HG03575 (cell line): ENCODE results near the gene DPT.
"Not testable (repeated sequence)": the region's sequence is repeated elsewhere in the genome, so short reads cannot be mapped to it uniquely, and the experiment has no call there.

ENCODE experiments used
- ATAC-seq: cut with Tn5 transposase; IDR thresholded peaks from one replicate; pipeline ENCODE4 v1.9.1; 2021; ENCODE audit not compliant: unreplicated experiment, insufficient number of reproducible peaks, low FRiP score; ENCODE audit errors: extremely low read depth

The DPT gene

DNA sequence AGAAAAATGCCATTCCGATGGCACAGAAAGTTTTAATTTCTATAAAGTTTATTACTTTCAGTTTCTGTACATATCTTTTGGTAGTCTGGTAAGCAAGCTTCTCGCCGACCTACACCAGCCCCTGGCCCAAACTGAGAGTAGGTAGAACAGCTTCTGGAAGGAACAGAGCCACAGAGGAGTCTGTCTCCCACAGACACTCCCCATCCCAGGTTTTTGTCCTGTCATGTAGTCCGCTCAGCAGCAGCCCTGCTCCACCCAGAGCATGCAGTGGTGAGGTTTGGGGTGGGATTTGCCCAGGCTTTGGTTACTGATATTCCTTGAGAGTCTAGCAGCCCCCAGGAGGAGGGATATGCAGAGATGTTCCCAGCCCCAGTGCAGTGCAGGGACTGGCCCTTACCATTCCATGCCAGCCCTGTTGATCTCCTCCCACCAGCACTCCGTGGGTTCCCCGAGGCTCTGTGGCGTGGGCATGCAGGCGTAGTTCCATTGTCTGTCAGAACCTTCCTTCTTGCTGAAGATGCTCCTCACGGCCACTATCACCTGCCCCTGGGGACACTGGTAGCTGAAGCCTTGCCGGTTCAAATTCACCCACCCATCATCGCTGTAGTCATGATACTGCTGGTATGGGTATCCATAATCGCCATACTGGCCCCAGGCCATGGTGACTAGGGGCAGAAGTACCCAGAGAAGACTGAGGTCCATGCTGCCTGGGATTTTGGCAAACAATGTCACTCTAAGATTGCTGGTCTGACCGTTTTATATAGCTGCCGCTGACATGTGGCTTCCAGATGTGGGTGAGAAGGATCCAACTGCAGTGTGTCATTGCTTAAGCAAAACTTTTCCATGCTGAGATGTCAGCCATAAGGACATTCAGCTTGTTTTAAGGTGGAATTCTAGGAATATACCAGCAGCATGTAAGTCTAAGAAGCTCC, at the start of gene DPT:
Gene DPT (minus strand): TSS at position 734 of the 932 bp plus-strand sequence. CDS start 32 bp downstream, at position 702.
- ATAC-seq: no peak

DNA sequence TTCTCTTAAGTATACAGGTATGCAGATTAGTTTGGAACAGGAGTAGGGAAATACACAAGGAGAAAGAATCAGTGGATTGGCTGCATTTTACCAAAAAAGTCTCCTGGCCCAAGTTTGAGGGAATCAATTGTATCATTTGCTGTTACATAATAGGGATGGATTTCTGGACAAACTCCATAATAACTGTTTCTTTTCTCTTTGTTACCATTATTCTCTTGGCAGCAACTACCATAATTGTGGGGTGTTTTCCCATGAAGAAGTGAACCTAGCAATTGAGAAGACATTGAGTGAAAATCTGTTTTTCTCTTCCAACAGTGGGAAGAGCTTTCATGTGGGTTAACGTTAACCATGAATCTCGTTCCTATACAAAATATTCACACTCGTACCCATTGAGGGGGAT, 46.4 kb upstream of the DPT start:
- ATAC-seq: no peak

- ATAC-seq: no peak
Measured at GRCh38 chr1:168774241-168774640, 45.2 kb upstream of the DPT start.

DNA sequence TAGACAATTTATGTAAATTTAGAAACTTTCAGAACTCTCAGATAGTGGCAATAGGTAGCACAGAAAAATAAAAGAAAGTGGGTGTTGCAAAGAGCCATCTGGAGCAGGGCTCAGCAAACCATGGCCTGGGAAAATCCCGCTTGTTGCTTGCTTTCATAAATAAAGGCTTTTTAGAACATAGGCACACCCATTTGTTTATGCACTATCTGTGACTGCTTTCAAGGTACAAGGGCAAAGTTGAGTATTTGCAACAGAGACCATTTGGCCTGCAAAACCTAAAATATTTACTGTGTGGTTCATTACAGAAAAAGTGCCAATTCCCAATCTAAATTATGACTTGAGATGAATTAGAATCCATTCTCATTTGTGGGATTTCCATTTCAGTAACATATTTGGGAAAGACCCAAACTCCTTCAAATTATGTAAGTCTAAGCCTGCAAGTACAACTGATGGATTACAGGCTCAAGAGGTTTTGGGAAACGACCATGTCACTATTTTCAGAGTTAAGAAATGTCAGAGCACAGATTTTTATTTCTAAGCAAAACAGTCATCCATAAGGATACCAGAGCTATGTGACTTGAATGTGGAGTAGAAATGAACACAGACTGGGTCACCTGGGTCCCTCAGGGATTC, 43.5 kb upstream of the DPT start:
- ATAC-seq: no peak

DNA sequence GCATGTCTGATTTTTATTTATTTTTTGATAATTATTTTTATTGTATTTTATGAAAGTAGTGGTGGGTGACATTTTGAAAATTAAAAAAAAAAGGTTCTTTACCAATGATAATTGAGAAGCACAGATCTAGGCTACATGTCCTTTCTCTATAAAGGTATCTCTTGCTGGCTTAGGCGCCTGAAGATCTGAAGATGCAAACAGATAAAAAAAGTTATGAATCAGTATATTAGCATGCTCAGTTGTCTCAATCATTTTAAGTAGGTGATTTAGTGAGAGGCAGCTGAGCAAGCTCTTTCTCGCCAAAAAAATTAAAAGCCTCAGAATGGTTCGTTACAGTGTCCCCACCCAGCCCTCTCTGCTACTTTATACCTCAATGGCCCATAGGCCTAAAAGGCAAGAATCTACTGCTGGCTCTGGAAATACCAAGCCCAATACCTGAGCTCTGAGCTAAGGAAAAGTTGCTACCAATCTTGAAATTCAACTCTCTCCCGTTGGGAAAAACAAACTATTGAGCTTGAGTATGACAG, 42.2 kb upstream of the DPT start:
- ATAC-seq: no peak

GRCh38 chr1:168769893-168770292, 40.9 kb upstream of the DPT start:
- ATAC-seq: not testable (repeated sequence)

DNA sequence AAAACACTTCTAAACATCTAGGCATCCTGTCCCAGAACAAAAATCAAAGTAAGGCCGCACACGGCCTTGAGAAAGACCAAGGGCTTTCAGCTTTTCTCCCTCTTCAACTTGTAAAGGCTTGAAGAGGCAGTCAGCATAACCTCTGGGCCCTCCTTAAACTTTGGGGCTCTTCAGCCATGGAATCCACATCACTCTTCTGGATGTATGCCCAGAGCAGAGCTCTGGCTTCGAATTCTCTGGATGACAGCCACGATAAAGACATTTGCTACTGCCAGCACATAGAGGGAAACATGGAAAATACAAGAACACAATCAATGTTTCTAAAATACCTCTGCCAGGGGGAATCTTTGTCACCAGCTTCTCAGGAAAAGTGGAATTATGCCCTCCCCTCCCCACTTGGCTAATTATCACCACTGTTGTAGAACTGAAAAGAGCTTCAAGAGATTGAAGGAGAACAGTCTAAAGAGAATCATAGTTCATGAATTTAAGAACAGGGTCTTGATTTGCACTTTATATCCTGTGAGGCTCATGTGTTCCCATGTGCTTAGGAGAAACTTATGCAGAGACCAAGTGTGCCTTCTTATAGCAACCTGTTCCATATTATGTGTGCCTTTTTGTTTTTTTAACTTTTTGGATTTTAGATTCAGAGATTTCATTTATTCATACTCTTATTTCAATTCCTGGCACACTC, 39.0 kb upstream of the DPT start:
- ATAC-seq: no peak

GRCh38 chr1:168766568-168766967, 37.6 kb upstream of the DPT start:
- no peak for ATAC-seq

DNA sequence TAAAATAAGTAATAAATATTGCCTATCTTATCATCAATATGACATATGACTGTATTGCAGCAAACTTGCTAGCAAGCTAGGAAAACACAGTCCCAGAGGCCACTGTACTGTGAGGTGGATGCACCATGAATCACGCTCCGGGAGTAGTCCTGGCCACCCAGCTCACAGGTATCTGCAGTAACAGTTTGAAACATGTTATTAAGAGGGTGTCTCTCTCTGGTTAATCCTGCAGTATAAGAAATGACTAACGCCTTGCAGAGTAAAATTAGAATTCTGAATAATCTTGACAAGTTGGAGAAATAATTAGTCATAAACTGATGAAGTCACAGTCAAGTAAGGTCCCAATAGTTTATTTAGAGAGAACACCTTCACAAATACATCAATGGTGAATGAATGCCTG, 34.0 kb upstream of the DPT start:
- ATAC-seq: no peak

- no peak for ATAC-seq
Measured at GRCh38 chr1:168762473-168762872, 33.5 kb upstream of the DPT start.

DNA sequence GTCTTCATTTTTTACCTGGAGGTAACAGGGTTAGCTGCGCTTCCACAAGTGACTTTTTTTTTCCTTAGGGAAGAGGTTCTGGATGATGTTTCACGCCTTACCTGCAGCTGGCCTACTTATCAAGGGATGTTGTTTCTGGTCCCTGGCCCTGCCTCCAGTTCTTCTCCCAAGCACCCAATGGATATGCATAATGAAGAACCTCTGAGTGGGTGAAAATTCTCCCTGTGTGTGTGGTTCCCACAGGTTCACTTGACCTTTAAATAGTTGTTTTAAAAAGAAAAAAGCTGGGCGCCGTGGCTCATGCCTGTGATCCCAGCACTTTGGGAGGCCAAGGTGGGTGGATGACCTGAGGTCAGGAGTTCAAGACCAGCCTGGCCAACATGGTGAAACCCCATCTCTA, 31.8 kb upstream of the DPT start:
- no peak for ATAC-seq

- no peak for ATAC-seq
Measured at GRCh38 chr1:168760241-168760640, 31.2 kb upstream of the DPT start.

- no peak for ATAC-seq
Measured at GRCh38 chr1:168759077-168759476, 30.1 kb upstream of the DPT start.

DNA sequence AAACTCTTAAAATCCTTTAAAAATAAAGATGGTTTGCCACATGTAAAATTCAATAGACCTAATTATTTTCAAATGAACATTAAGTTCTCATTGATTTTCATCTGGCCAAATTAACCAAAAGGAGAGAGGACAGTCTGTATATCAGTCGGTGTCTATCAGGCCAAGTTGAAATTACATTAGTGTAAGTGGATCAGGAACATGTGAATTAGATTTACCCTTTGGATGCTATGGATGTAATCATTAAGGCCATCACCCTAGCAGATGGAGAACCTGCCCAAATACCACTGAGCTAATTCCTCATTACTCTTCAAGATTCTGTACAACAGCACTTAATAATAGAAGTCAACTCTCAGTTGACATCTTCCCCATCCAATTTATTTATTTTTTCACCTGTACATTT, 29.5 kb upstream of the DPT start:
- ATAC-seq: no peak

DNA sequence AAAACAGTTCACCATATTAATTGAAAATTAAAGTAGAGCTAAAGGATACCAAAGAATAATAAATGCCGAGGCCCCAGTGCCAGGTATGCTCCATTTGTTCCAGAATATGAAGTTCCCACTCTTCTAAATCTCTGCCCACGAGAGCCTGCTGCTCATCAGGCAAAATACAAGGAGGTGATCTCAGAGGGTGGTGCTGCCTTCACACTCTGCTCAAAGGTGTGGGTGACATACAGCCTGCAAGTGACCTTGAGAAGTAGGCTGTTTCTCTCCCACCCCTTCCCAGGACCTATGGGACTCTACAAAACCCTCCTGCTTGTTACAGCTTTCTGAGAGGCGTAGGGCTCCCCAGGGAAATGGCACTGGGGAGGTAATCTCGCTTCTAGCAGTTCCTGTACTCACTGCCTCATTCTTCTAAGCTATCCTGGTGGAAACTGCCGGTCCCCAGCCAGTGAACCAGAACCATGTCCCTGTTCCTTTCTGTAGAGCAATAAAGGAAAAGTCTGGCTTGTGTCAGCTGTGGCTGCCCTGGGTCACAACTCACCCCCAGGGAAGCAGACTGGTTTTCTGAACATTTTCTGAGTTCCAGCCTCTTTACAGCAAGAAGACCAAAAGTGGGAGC, 26.9 kb upstream of the DPT start:
- ATAC-seq: no peak

GRCh38 chr1:168752171-168752832, 23.3 kb upstream of the DPT start:
- no peak for ATAC-seq

DNA sequence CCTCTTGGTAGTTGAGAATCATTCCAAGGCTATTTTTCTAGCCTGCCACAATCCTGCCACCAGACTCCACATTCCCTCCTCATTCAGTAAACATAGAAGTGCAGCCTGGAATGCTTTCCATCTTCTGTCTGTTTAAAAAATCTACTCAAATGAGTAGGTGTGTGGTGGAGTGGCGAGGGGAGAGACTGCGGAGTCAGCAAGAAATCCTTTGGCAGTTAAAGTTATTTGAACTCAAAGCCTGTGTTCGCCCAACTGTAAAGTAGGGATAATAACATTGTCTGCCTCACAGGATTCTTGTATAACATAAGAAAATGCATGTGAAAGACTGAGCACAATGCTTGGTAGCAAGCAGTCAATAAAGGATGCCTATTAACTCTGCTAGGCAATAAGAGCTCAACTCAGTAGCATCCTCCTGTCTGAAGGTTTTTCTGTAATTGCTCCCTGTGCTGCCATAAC, 22.2 kb upstream of the DPT start:
- no peak for ATAC-seq

DNA sequence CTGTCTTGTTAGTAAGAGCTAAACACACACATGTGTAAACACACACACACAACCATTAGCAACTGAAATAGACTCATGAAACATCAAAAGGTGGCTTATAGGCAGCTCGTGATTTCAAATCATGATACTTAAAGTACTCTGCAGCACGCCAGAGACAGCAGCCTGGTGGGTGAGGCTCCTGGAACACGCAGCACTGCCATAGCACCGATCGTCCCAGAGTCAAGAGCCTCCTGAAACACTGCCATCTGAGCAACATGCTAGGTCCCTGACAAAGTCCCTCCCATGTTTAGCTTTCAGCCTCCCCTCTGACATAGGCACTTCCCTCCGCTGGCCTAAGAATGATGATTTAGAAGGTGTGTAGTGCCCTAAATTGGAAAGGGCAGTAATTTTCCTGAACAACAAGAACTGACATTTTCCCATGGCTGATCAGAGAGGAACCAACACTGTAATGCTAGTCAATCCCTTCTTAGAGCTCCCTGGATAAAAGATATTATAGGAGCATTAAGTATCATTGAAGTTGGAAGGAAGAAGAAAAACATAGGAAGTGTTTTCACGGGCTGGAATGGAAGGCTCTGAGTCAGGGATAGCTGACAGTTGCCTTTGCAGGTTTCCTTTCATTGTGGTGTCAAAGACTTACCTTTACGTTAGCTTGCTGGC, 14.1 kb upstream of the DPT start:
- no peak for ATAC-seq
